ENCODE measurements around the gene RASA3.
"Not testable (repeated sequence)": the region's sequence is repeated elsewhere in the genome, so short reads cannot be mapped to it uniquely, and the experiment has no call there.

Gene RASA3

DNA sequence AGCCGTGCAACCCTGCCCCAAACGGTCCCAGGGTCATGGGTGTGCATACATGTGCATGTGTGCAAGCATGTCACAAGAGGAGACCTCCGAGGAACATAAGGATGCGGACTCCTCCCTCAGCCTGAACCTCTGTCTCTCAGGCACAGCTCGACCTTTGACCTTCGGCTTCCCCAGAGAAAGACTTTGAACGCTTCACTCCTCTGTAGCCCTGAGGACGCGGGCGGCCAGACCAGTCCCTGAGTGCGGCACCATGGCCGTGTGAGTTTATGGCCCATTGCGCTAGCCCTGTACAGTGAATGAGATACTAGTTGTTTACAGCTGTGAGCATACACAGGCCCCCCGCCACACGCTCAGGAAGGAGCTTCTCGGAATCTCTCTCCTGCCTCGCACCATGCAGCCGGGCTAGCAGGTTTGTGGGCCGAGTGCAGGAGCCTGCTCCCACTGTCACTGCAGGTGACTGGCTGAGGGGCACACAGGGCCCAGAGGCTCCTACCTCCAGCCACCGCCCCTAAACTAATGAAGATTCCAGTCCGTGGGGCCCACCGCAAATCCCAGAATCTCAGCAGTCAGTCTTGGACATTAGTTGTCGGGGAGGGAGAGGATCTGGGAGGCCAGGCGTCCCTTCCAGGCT, 10.8 kb downstream of the RASA3 start:
- in situ Hi-C loops (cut with HindIII; ENCODE audit: low sequenced_read_pairs) = no loop called here
- no peak overlapping the region for H3K4me3 ChIP-seq (ENCODE audit: low read depth, low read length)
- TF ChIP-seq, protein P1, sequence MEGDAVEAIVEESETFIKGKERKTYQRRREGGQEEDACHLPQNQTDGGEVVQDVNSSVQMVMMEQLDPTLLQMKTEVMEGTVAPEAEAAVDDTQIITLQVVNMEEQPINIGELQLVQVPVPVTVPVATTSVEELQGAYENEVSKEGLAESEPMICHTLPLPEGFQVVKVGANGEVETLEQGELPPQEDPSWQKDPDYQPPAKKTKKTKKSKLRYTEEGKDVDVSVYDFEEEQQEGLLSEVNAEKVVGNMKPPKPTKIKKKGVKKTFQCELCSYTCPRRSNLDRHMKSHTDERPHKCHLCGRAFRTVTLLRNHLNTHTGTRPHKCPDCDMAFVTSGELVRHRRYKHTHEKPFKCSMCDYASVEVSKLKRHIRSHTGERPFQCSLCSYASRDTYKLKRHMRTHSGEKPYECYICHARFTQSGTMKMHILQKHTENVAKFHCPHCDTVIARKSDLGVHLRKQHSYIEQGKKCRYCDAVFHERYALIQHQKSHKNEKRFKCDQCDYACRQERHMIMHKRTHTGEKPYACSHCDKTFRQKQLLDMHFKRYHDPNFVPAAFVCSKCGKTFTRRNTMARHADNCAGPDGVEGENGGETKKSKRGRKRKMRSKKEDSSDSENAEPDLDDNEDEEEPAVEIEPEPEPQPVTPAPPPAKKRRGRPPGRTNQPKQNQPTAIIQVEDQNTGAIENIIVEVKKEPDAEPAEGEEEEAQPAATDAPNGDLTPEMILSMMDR (IDR thresholded peaks at IDR 0.05; ENCODE audit: low read depth, low read length) = no peak
- DNase-seq (ENCODE audit: low read depth, low spot score) = no peak

DNA sequence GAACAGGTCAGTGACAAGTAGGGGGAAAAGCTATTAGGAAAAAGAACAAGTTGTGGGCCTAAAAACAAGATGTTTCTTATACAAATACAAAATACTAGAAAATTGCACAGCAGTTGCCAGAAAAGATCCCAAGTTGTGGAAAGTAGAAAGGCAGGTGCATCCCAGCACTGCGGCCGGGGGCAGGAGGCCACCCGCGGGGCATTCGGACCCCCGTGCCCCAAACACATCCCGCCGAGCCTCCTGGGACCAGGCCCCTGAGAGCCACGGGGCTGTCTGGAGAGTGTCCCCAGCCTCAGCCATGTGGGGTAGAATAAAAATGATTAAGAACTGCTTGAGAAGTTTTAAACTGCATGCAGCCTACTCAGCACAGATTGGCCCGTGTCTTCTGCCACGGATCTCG, 11.4 kb downstream of the RASA3 start:
- TF ChIP-seq, protein P1 (IDR thresholded peaks at IDR 0.05; ENCODE audit: low read depth, low read length) = no peak
- in situ Hi-C loops (cut with HindIII; ENCODE audit: low sequenced_read_pairs) = no loop called here
- H3K4me3 ChIP-seq (ENCODE audit: low read depth, low read length) = no peak overlapping the region
- DNase-seq (ENCODE audit: low read depth, low spot score) = no peak

DNA sequence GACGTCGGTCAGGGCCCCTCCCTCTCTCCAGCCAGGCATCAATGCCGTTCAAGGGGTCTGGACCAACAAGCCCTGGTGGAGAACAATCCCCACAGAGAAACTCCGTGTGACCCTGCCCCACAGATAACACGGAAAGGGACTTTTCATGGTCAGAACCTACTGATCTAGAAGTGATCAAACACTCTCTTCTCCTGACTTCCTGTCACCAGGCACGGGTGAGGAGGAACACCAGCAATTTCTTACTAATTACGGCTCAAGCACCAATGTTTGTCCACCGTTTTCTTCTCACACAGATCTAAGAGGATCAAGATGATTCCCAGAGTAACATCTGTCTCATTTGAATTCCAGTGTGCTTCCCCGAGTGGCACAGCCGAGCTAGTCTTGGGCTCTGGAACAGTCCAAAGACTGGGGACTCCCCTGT, 11.8 kb downstream of the RASA3 start:
- DNase-seq (ENCODE audit: low read depth, low spot score) = no peak
- TF ChIP-seq, protein P1 (IDR thresholded peaks at IDR 0.05; ENCODE audit: low read depth, low read length) = no peak
- in situ Hi-C loops (cut with HindIII; ENCODE audit: low sequenced_read_pairs) = no loop called here
- H3K4me3 ChIP-seq (ENCODE audit: low read depth, low read length) = no peak overlapping the region

DNA sequence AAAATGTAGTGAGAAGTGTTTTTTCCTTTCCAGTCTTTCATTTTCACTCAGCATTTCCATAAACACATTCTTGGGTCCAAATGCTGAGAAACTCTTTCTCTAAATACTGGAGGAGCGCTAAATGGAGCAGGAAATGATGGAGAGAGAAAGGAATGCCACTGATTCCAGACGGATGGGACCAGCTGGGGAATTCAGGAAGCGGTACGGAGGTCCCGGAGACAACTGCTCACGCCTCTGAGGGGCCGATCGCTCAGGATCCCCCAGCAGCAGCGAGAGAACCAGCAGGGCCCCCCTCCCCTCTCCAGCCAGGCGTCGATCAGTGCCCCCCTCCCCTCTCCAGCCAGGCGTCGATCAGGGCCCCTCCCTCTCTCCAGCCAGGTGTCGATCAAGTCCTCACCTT, 13.2 kb downstream of the RASA3 start:
- in situ Hi-C loops (cut with HindIII; ENCODE audit: low sequenced_read_pairs) = no loop called here

DNA sequence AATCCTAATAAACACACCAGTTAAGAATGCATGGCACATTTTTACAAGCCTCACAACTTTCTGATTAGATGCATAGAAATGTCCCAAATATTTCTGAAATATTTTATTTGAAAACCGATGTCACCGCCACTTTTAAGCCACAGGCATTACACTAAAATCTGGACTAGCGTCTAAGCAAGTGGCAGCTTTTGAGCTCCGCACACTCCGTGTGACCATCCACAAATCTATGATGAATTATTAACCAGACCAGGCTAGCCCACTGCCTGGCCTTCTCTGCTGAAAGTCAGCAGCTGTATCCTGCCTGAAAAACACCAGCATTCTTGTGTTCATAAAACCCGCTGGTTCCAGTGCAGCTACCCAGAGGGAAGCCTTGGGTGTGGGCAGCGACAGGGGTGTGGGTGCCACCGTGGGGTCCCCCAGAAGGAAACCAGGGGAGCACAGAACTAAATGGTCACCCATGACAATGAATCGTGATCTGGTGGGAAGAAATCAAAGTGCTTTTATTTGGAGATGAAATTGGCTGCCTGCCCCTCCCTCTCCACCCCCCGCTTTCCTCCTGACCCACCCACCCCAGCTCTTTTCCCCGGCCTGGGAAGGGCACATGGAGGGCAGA, 13.8 kb downstream of the RASA3 start:
- DNase-seq (ENCODE audit: low read depth, low spot score) = peak; percentile 71
- in situ Hi-C loops (cut with HindIII; ENCODE audit: low sequenced_read_pairs) = no loop called here
- TF ChIP-seq, protein P1 (IDR thresholded peaks at IDR 0.05; ENCODE audit: low read depth, low read length) = no peak
- H3K4me3 ChIP-seq (ENCODE audit: low read depth, low read length) = peak overlapping the region; percentile 7

More for the DNA sequence above, 13.2 kb downstream of the RASA3 start:
- peak overlapping the region; percentile 10 for H3K4me3 ChIP-seq (ENCODE audit: low read depth, low read length)
- TF ChIP-seq, protein P1 (IDR thresholded peaks at IDR 0.05; ENCODE audit: low read depth, low read length) = no peak
- peak; percentile 91 for DNase-seq (ENCODE audit: low read depth, low spot score)

DNA sequence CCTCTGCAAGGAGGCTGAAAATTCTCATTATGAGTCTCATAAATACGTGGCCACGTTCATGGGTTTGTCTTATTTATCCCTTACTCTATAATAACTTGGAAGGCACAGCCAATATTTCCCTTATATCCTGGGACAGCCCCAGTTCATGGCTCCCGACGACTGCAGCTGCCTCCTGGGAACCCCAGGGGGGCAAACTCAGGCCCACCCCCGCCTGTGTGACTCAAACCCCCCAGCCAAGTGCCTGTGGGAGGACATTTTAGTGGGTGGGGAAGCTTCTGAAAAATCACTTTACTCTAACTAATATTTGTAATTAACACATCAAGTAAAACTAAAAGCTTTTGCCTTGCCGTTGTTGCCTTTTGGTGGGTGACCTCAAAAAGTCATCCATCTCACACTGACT, 14.3 kb downstream of the RASA3 start:
- in situ Hi-C loops (cut with HindIII; ENCODE audit: low sequenced_read_pairs) = no loop called here
- TF ChIP-seq, protein P1 (IDR thresholded peaks at IDR 0.05; ENCODE audit: low read depth, low read length) = no peak
- no peak for DNase-seq (ENCODE audit: low read depth, low spot score)
- H3K4me3 ChIP-seq (ENCODE audit: low read depth, low read length) = no peak overlapping the region

DNA sequence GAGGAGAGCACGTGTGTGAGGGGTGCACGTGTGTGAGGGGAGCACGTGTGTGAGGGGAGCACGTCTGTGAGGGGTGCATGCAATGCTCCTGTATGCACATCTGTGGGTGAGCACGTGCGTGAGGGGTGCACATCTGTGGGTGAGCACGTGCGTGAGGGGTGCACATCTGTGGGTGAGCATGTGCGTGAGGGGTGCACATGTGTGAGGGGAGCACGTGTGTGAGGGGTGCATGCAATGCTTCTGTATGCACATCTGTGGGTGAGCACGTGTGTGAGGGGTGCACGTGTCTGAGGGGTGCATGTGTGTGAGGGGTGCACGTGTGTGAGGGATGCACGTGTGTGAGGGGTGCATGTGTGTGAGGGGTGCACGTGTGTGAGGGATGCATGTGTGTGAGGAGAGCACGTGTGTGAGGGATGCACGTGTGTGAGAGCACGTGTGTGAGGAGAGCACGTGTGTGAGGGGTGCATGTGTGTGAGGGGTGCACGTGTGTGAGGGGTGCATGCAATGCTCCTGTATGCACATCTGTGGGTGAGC, 15.0 kb downstream of the RASA3 start:
- H3K4me3 ChIP-seq (ENCODE audit: low read depth, low read length); DNase-seq (ENCODE audit: low read depth, low spot score); in situ Hi-C loops (cut with HindIII; ENCODE audit: low sequenced_read_pairs): not testable (repeated sequence)

All from astrocyte of the spinal cord (primary cell).